Measurements from ENCODE around the gene ST3GAL6. TPM values are rescaled to one million over a fixed set of nuclear protein-coding genes. Genes with fewer than 3 reads are reported as not detected.

ST3GAL6 gene
- total RNA-seq: not detected

- Mint-ChIP-seq H3K4me3 (no peak within 1 kb of the TSS), H3K27me3 (peaks cover 15% of the 10 kb centered on the region), H3K27ac (no peak within 1 kb of the TSS), H3K36me3 (no peaks in the 10 kb centered on the region), H3K4me1 (ENCODE audit: low read depth) (no peaks in the 10 kb centered on the region), H3K9me3 (no peaks in the 10 kb centered on the region)
- intact Hi-C loops (cut with micrococcal nuclease): no loop called here
- DNase-seq: no peak
- POLR2A ChIA-PET: no interaction called here
- CTCF ChIA-PET: no interaction called here
Observed at GRCh38 chr3:98763076-98763475, at the start of gene ST3GAL6. TSS of gene ST3GAL6 (plus strand) at chr3:98763340. CDS start at chr3:98768441, 5,101 bp downstream.

- intact Hi-C loops (cut with micrococcal nuclease): no loop called here
- Mint-ChIP-seq H3K9me3 (no peaks in the 10 kb centered on the region), H3K27ac (no peak overlapping the region), H3K36me3 (no peaks in the 10 kb centered on the region), H3K27me3 (peaks cover 3% of the 10 kb centered on the region), H3K4me1 (ENCODE audit: low read depth) (no peaks in the 10 kb centered on the region), H3K4me3 (no peak overlapping the region)
- no peak for DNase-seq
- POLR2A ChIA-PET: no interaction called here
- CTCF ChIA-PET: no interaction called here
Observed at GRCh38 chr3:98713984-98714383, 49.2 kb upstream of the ST3GAL6 start.

- ChIA-PET POLR2A (no interaction called here), CTCF (interaction anchor here (1.0 kb wide), 1 partner anchor 85 kb away, joined by 3 read pairs; no protein-coding TSS in a partner anchor)
- intact Hi-C loops (cut with micrococcal nuclease): no loop called here
- no peak for DNase-seq
- Mint-ChIP-seq H3K27me3 (peaks cover 3% of the 10 kb centered on the region), H3K27ac (no peak overlapping the region), H3K4me3 (no peak overlapping the region), H3K9me3 (no peaks in the 10 kb centered on the region), H3K36me3 (no peaks in the 10 kb centered on the region), H3K4me1 (ENCODE audit: low read depth) (no peaks in the 10 kb centered on the region)
Observed at GRCh38 chr3:98717584-98717983, 45.6 kb upstream of the ST3GAL6 start.

- intact Hi-C loops (cut with micrococcal nuclease): no loop called here
- DNase-seq: no peak
- Mint-ChIP-seq H3K36me3 (no peaks in the 10 kb centered on the region), H3K27me3 (peaks cover 3% of the 10 kb centered on the region), H3K4me1 (ENCODE audit: low read depth) (no peaks in the 10 kb centered on the region), H3K4me3 (no peak overlapping the region), H3K27ac (no peak overlapping the region), H3K9me3 (no peaks in the 10 kb centered on the region)
- ChIA-PET CTCF (no interaction called here), POLR2A (no interaction called here)
Observed at GRCh38 chr3:98718730-98719129, 44.4 kb upstream of the ST3GAL6 start.

GRCh38 chr3:98721776-98722175, 41.4 kb upstream of the ST3GAL6 start:
- intact Hi-C loops (cut with micrococcal nuclease): no loop called here
- H3K27ac Mint-ChIP-seq: no peak overlapping the region
- ChIA-PET POLR2A (no interaction called here), CTCF (no interaction called here)
- no peak overlapping the region for H3K4me3 Mint-ChIP-seq
- no peaks in the 10 kb centered on the region for H3K36me3 Mint-ChIP-seq
- no peaks in the 10 kb centered on the region for H3K4me1 Mint-ChIP-seq (ENCODE audit: low read depth)
- no peaks in the 10 kb centered on the region for H3K9me3 Mint-ChIP-seq
- DNase-seq: no peak
- peaks cover 9% of the 10 kb centered on the region for H3K27me3 Mint-ChIP-seq

GRCh38 chr3:98722389-98722788, 40.8 kb upstream of the ST3GAL6 start:
- DNase-seq: no peak
- POLR2A ChIA-PET: no interaction called here
- no peaks in the 10 kb centered on the region for H3K4me1 Mint-ChIP-seq (ENCODE audit: low read depth)

GRCh38 chr3:98725352-98725751, 37.8 kb upstream of the ST3GAL6 start:
- ChIA-PET CTCF (no interaction called here), POLR2A (no interaction called here)
- Mint-ChIP-seq H3K27me3 (peaks cover 20% of the 10 kb centered on the region), H3K27ac (no peak overlapping the region), H3K36me3 (no peaks in the 10 kb centered on the region), H3K4me1 (ENCODE audit: low read depth) (no peaks in the 10 kb centered on the region), H3K9me3 (no peaks in the 10 kb centered on the region), H3K4me3 (no peak overlapping the region)
- intact Hi-C loops (cut with micrococcal nuclease): no loop called here
- DNase-seq: no peak

More at GRCh38 chr3:98722389-98722788, 40.8 kb upstream of the ST3GAL6 start:
- intact Hi-C loops (cut with micrococcal nuclease): no loop called here
- peaks cover 12% of the 10 kb centered on the region for H3K27me3 Mint-ChIP-seq
- CTCF ChIA-PET: no interaction called here
- H3K9me3 Mint-ChIP-seq: no peaks in the 10 kb centered on the region
- H3K27ac Mint-ChIP-seq: no peak overlapping the region
- no peak overlapping the region for H3K4me3 Mint-ChIP-seq
- no peaks in the 10 kb centered on the region for H3K36me3 Mint-ChIP-seq

- Mint-ChIP-seq H3K4me1 (ENCODE audit: low read depth) (no peaks in the 10 kb centered on the region), H3K36me3 (no peaks in the 10 kb centered on the region), H3K9me3 (no peaks in the 10 kb centered on the region), H3K27me3 (peaks cover 28% of the 10 kb centered on the region), H3K27ac (no peak overlapping the region), H3K4me3 (no peak overlapping the region)
- POLR2A ChIA-PET: no interaction called here
- intact Hi-C loops (cut with micrococcal nuclease): no loop called here
- DNase-seq: no peak
- CTCF ChIA-PET: interaction anchor here (0.6 kb wide), 1 partner anchor 72 kb away, joined by 3 read pairs; no protein-coding TSS in a partner anchor
Observed at GRCh38 chr3:98726084-98726483, 37.1 kb upstream of the ST3GAL6 start.

- CTCF ChIA-PET: interaction anchor here (0.7 to 1.0 kb wide), 2 partner anchors 126 to 398 kb away, joined by 3 to 5 read pairs; no protein-coding TSS in a partner anchor
- H3K4me3 Mint-ChIP-seq: no peak overlapping the region
- no peaks in the 10 kb centered on the region for H3K36me3 Mint-ChIP-seq
- no peak overlapping the region for H3K27ac Mint-ChIP-seq
- H3K4me1 Mint-ChIP-seq (ENCODE audit: low read depth): peaks cover 2% of the 10 kb centered on the region
- POLR2A ChIA-PET: no interaction called here
- no peak for DNase-seq
- peaks cover 35% of the 10 kb centered on the region for H3K27me3 Mint-ChIP-seq
- no peaks in the 10 kb centered on the region for H3K9me3 Mint-ChIP-seq
- intact Hi-C loops (cut with micrococcal nuclease): no loop called here
Observed at GRCh38 chr3:98727638-98728037, 35.5 kb upstream of the ST3GAL6 start.

- H3K36me3 Mint-ChIP-seq: no peaks in the 10 kb centered on the region
- peaks cover 8% of the 10 kb centered on the region for H3K4me1 Mint-ChIP-seq (ENCODE audit: low read depth)
- no peak overlapping the region for H3K4me3 Mint-ChIP-seq
- no peak for DNase-seq
- ChIA-PET POLR2A (no interaction called here), CTCF (no interaction called here)
- intact Hi-C loops (cut with micrococcal nuclease): no loop called here
- H3K27me3 Mint-ChIP-seq: peaks cover 41% of the 10 kb centered on the region
- H3K27ac Mint-ChIP-seq: no peak overlapping the region
- H3K9me3 Mint-ChIP-seq: no peaks in the 10 kb centered on the region
Observed at GRCh38 chr3:98728672-98729071, 34.5 kb upstream of the ST3GAL6 start.

GRCh38 chr3:98730338-98730737, 32.8 kb upstream of the ST3GAL6 start:
- ChIA-PET POLR2A (no interaction called here), CTCF (no interaction called here)
- intact Hi-C loops (cut with micrococcal nuclease): loop anchor here (5.0 kb wide), 2 partner anchors 138 to 172 kb away; partner anchors contain the start of genes CPOX and DCBLD2
- Mint-ChIP-seq H3K4me3 (no peak overlapping the region), H3K36me3 (no peaks in the 10 kb centered on the region), H3K9me3 (no peaks in the 10 kb centered on the region), H3K27me3 (peaks cover 52% of the 10 kb centered on the region), H3K4me1 (ENCODE audit: low read depth) (peaks cover 15% of the 10 kb centered on the region), H3K27ac (no peak overlapping the region)
- DNase-seq: no peak

- ChIA-PET CTCF (no interaction called here), POLR2A (no interaction called here)
- Mint-ChIP-seq H3K4me3 (no peak overlapping the region), H3K27ac (no peak overlapping the region), H3K36me3 (no peaks in the 10 kb centered on the region), H3K9me3 (no peaks in the 10 kb centered on the region), H3K27me3 (peaks cover 54% of the 10 kb centered on the region), H3K4me1 (ENCODE audit: low read depth) (peaks cover 15% of the 10 kb centered on the region)
- DNase-seq: no peak
- intact Hi-C loops (cut with micrococcal nuclease): loop anchor here (5.0 kb wide), 2 partner anchors 139 to 171 kb away; partner anchors contain the start of genes CPOX and DCBLD2
Observed at GRCh38 chr3:98730886-98731537, 32.1 kb upstream of the ST3GAL6 start.

- Mint-ChIP-seq H3K4me3 (peak overlapping the region; percentile 52), H3K27me3 (peaks cover 59% of the 10 kb centered on the region), H3K27ac (no peak overlapping the region), H3K36me3 (no peaks in the 10 kb centered on the region), H3K4me1 (ENCODE audit: low read depth) (peaks cover 15% of the 10 kb centered on the region), H3K9me3 (no peaks in the 10 kb centered on the region)
- ChIA-PET POLR2A (no interaction called here), CTCF (no interaction called here)
- intact Hi-C loops (cut with micrococcal nuclease): loop anchor here (5.0 kb wide), 2 partner anchors 140 to 170 kb away; partner anchors contain the start of genes CPOX and DCBLD2
- DNase-seq: no peak
Observed at GRCh38 chr3:98731720-98732285, 31.3 kb upstream of the ST3GAL6 start.
